GM21447 (cell line): Measurements from ENCODE around the gene SLC22A4.

Experiments used
- ATAC-seq: cut with Tn5 transposase; IDR thresholded peaks from one replicate; pipeline ENCODE4 v1.9.1; 2021; ENCODE audit not compliant: unreplicated experiment

The SLC22A4 gene

DNA sequence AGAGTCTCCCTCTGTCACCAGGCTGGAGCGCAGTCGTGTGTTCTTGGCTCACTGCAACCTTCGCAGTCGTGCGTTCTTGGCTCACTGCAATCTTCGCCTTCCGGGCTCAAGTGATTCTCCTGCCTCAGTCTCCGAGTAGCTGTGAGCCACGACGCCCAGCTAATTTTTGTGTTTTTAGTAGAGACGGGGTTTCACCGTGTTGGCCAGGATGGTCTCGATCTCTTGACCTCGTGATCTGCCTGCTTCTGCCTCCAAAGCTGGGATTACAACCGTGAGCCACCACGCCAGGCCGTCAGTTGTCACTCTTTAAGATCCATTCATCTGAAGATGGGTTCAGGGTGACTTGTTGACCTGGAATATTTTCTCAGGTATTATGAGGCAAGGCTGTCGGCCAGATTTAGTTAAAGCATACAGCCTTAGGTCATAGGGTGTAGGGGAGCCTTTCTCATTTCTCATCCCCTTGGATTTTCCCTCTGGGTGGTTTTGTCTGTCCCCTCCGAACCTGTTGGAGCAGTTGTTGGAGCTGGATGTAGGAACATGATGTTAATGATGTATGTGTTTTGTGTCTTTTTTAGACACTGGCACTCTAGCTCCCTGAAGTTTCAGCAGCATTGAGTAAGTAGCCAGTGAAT lies 76.9 kb downstream of the SLC22A4 start:
- ATAC-seq = no peak

DNA sequence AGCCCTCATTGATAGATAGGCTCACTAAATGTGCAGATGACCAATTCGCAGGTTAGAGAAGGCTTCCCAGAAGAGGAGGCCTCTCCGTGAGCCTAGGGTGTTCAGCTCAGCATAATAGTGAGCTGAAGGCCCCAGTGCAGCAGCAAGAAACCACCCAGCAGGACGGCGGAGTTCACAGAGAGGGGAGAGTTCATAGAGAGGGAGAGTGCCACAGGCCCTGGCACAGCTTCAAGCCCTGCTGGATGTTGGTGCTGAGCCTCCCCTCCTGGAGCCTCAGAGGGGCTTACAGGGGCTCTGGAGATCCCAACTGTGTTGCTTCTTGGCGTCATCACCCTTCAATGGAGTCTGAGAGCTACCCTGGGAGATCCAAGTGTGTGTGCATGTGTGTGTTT lies 77.4 kb downstream of the SLC22A4 start:
- no peak for ATAC-seq

DNA sequence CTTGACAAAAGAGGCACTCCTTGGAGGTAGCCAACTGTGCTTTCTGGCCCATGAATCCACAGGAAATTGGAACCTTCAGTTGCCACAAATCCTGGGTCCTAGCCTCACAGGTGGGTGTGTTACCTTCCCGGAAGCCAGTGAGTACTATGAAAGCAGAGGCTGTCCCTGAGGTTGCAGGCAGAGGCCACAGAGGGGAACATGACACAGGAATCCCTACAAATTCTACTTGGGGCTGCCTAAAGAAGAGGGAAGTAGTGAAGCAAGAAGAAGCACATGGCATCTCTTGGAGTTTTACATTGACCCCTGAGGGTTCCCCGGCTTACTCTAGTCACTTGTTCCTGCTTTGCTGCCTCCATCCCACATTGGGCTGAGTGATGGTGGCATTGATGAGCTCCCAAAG lies 77.9 kb downstream of the SLC22A4 start:
- no peak for ATAC-seq

DNA sequence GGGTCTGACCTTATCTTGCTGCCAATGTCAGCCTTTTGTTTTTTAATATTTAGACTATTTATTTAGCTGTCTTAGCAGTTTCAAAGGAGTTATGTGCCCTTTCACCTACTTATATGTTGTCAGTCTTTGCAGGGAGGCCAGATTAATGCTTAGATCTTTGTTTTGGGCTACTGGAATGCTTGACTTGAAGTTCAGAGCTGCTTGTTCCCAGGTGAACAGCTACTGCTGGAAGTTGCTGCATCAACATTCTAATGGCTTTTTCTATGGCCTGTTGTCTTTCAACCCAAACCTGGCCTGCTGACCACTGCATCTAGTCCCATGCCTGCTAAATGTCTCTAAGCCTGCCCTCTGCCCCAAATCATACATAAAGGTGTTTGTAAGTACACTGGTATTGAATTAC lies 78.3 kb downstream of the SLC22A4 start:
- no peak for ATAC-seq

DNA sequence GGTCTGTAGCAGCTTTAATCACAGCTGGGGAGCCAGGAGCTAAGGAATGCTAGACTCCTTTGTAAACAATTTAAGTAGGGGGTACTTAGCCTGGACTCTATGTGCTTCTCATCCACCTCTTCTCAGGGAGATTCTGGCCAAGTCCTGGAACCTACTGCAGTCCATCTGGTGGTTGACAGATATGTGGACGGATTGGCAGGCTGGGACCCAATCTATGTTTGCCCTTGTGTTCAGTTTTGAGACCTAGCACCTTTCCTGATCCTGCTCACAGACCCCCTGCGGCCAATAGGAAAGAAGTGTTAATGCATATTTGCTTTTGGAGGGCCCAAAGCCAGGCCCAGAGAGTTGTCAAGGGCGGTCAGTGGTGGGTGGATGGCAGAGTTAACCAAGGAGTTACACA lies 81.8 kb downstream of the SLC22A4 start:
- ATAC-seq = no peak

DNA sequence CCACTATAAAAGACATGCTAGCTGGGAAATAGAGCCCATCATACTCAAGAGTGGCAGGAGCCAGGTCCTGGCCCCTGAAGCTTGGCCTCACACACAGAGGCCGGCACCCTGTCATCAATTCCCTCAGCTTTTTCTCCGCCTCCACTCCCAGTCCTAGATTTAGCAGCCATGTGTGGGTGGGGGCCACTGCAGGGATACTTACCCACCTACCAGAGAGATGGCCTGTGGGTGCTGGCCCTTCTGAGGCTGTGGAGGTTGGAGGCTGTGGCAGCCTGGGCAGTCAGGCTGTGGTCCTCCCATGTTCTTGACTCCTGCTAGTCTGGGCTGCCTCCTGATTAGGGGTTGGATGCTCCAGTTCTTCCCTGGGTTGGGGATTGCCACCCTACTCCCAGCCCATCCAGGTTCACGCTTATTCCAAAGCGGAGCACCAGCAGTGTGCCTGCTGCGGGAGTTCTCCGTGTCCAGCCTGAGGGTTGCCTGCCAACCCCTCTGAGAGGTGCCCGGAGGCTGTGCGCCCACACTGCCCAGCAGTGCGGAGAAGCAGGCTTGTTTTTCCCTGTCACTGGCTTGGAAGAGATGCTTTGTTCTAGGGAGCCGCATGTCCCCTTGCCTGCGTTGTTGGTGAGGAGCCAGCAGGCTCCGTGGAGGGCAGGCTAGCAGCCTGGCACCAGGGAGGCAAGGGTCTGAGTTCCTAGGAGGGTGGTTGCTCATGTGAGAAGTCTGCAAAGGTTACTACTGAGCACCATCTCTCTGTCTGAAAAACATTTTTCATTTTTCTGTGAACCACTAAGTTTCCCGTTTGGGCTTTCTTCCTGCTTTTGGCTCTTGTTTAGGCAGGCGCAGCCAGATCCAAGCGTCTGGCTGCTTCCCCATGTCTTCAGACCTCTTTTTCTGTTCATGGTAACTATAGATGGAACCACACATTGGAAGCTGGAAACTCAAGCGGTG lies 82.8 kb downstream of the SLC22A4 start:
- no peak for ATAC-seq

DNA sequence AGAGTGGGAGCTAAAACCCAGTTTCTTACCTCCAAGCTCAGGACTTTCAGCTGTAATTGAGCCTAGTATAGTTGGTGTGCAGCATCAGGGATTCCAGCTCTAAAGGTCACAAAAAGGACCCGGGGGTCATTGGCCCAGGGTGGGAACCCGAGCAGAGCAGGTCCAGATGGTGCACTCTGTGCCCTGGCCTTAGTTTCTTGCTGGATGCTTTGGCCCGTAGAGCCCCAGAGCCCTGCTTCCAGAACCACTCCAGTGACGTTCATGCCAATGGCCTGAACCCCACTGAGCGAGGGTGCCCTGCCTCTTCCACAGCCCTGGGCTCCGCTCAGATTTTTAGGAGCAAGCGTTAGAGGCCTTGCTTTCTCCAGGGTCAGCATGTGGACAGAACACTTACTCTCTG lies 83.5 kb downstream of the SLC22A4 start:
- ATAC-seq = no peak

DNA sequence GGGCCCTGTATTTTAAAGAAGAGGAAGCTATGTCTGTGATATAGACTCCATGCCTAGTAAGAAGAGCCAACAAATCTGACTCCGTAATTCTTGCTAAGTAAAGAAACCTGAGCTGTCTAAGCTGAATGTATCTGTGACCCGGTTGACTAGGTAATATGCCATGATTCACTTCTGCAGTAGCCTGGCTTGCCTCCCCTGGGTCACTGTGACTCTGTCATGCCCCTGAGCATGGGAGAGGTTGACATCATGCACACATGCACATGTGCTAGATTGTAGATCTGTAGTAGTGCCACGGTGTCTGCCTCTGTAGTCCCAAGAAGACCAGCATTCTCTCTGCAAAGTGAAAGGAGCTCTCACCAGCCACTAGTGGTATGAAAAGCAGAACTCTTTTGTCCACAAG lies 84.4 kb downstream of the SLC22A4 start:
- ATAC-seq = no peak

DNA sequence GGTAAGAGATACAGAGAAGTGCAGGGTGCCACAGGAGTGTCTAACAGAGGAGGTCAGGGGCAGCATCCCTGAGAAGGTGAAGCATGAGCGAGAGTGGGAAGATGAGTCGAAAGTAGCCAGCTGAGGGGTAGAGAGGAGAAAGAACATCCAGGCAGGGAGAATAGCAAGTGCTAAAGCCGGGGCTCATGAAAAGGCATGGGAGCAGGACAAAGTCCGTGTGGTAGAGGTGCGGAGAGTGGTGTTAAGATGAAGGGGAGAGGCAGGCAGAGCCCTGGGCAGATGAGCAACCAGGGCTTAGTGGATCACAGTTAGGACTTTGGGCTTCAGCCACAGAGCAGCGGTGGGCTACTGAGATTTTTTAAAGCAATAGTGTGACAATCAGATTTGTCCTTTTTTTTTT lies 85.9 kb downstream of the SLC22A4 start:
- no peak for ATAC-seq

DNA sequence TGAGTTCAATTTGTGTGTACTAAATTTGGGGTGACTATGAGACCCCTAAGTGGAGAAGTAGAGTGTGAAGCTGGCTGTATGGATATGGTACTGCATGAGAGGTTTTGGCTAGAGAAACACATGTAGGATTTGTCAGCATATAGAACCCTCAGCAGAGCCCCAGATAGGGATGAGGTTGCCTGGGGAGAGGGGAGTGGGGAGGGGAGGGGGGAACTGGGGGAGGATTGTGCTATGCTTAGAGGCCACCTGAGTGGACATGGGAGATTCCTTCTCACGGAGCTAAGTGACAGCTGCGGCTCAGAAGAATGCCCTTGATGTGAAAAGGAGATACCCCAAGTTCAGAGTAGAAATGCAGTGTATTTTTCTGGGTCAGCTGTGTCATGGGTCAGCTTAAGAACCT lies 86.5 kb downstream of the SLC22A4 start:
- ATAC-seq = no peak

DNA sequence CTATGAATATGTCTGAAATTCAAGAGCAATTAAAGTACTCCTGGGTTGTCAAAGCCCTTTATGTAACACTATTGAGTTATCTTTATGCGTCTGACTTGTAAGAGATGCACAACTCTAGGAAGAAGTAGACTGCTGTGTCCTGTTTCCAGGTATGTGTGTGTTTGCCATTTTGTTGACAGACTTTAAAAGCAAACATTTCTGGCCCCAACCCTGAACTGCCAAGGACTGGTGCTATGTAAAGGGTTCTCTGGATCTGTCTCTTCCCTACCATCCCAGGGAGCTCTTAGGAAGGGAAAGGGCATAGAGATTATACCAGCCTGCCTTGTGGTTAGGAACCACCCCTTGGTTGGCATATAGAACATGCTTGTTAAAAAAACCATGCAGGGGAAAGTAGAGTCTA lies 87.4 kb downstream of the SLC22A4 start:
- no peak for ATAC-seq

DNA sequence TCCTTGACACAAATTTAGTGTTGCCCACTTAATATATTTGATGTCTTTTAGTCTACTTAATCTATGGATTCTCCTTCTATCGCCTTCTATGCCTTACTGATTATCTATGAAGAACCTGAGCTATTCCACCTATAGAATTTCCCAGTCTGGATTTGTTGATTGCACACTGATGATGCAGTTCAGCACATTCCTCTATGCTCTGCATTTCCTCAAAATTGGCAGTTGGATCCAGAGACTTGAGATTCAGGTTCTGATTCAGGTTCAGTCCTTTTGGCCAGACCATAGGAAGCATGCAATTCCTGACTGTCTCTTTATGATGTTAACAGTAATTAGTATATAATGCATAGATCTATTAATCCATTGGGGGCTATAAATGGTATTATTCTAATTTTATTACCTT lies 89.1 kb downstream of the SLC22A4 start:
- ATAC-seq = no peak

DNA sequence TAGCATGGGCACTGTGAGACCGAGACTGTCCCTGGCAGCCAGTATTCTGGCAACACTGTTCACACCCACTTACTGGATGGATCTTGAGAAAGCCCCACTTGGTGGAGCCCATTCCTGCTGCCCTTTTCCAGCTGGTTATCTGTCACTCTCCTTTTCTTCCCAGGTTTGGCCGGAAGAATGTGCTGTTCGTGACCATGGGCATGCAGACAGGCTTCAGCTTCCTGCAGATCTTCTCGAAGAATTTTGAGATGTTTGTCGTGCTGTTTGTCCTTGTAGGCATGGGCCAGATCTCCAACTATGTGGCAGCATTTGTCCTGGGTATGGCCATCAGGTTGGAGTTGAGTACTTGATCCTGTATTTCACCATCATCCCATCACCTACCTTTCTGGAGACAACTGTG lies 89.8 kb downstream of the SLC22A4 start:
- no peak for ATAC-seq

DNA sequence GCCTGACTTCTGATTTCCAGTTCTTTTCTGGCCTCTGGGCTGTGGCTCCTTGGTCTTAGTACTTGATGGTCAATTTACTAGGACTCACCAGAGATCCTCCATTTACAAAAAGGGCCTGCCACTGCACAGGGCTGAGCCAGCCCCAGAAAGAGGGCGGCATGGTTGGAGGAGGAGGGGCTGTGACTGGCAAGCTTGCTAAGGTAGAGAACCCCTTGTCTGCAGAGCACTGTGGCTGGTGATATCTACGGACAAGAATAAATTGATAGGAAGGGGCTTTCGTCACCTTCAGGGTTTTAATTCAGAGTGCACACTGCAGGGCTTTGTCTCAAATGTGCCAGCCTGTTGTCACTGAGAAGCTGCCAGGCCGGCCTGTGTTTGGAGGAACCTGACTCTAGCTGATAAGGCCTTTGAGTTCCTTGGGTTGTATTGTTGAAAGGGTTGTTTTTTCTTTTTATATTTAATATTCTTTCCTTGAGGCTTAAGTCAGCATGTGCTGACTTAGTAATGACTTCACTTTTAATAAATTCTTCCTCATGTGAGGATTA lies 90.4 kb downstream of the SLC22A4 start:
- no peak for ATAC-seq

DNA sequence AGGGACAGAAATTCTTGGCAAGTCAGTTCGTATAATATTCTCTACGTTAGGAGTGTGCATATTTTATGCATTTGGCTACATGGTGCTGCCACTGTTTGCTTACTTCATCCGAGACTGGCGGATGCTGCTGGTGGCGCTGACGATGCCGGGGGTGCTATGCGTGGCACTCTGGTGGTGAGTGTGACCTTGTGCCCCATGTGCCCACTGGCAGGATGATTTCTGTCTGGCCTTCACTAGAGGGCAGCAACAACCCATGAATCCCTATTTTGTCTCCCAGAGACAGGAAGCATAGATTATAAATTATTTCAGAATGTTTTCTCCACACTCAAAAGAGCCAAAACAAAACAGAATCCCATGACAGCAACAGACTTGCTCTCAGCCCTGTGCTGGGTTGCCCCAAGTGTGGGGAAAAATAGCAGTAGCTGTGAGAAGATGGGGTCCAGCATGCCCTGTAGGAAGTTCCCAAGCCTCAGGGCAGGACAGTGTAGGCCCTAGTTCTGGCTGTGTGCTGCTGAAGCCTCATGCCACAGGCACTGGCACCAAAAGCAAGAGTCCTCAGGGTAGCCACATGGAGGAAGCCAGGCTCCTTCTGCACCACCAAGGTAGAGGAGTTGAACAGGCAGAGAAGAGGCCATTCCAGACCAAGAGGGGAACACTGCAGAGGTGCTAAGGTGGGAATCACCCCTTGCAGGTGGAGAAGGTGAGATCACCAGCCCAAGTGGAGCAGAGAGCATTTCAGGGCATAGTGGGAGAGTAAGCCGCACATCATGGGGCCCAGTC lies 91.3 kb downstream of the SLC22A4 start:
- ATAC-seq = peak; percentile 41

DNA sequence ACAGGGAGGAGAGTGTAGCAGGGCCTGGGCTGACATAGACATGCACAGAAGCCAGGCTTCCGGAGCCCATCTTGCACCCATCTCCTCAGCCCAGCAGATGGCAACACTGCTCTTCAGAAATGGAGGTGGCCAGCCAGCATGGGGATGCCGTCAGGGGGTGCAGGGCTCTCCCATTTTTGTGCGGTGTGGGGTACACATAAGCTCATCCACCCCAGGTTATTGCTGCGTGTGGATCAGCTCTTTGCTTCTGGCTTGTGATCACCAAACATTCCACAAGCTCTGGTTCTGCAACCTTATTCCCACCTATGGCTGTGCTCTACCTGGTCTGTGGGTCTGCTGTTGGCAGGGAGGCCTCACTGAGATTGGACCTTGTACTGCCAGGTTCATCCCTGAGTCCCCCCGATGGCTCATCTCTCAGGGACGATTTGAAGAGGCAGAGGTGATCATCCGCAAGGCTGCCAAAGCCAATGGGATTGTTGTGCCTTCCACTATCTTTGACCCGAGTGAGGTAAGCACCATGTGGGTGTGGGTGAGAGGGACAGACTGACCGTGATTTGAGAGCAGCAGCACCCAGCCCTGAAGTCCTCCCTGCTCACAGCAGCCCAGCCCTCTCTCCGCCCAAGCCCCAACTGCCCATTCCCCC lies 92.6 kb downstream of the SLC22A4 start:
- peak; percentile 85 for ATAC-seq

DNA sequence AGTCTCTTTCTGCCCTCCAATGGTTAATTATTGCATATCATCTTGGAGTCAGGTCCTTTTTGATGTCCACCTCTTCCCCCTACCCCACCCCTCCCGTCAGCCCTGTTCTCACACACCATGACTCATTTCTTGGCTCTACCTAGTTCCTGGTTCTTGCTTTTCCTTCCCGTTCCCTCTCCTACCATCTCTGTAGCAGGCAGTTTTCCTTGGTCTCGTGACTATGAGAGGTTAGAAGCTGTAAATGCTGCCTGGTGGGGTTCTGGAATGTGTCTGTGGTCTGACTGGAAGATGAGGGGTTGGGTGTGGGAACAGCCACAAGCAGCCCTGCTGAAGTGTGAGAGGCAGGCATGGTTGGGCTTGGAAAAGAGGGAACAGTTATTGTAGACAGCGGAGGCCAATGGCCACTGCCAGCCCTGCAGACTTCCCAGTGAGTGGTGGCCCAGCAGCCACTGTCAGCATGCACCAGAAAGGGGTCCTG lies 93.5 kb downstream of the SLC22A4 start:
- no peak for ATAC-seq

DNA sequence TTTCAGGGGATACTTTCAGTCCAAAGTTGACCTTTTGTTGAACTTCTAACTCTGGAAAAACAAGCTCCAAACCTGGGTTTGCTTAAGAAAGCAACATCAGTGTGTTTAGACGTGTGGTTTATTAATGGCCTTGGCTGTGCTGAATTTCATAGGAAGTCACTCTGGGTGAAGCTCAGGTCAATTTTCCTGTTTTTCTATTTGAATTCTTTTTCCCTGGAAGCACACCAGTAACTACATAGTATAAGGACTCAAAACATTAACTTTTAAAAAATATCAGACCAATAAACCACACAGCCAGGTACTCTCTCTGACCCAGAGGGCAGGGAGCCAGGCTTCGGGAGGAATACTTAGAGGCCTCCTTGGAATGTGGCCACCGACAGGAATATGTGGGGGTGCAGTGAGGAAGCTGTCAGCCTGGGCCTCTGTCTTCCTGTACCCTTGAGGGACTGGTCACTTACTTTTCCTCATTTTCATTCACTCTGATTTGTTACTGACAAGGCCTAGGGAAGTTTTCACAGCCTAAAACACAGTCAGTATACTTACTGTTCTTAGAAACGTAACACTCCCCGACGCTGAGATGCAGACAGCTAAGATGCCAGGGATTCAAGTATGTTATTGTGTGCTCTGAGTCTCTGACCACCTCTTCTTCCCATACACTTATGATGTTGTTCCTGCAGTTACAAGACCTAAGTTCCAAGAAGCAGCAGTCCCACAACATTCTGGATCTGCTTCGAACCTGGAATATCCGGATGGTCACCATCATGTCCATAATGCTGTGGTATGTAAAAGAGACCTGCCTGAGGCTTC lies 94.3 kb downstream of the SLC22A4 start:
- no peak for ATAC-seq

DNA sequence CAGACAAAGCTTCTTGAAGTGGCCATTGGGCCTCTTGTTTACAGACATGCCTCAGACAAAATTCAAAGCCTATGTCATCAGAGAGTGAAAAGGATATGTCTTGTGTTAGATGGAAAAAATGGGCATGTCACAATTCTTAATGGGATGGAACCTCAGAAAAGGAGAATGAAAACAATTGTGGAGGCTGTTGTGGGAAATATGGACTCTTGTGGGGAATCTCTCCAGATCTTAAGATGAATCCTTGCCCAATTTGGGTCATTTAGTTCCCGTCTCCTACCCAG lies 94.8 kb downstream of the SLC22A4 start:
- no peak for ATAC-seq

DNA sequence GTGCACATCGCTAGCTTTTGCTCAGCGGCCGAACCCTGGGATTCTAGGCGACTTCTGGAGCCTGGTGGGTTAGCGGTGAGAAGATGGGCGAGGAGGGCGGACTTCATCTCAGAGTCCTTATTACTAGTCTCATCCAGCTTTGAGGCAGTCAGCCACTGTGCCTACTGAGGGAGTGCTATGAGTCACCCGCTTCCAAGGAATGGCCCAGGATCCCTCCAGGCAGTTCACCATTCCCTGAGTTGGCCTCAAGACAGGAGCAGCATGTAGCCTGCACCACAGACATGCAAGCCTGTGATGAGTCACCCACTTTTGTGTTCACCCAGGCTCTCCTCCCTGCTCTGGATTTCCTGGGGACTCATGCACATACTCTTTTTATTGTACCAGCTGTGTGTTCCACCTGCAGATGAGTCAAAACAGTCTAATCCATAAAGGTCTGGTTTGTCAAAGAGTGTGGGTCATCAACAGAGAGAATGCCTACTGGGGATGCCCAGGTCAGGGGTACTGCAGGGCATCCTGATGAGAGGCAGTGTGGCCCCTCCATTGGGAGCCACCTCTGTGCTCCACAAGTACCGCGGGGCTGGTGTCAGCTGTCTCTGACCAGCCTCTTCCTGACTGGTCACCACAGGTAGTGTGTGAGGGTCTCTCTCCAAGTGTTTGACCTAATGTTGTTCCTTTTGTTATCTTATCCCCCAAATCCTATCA lies 95.5 kb downstream of the SLC22A4 start:
- no peak for ATAC-seq
